ENCODE results near the gene EEF1A1. TPM values are rescaled to one million over a fixed set of nuclear protein-coding genes. Genes with fewer than 3 reads are reported as not detected.
"Not testable (repeated sequence)": the region's sequence is repeated elsewhere in the genome, so short reads cannot be mapped to it uniquely, and the experiment has no call there.

EEF1A1 gene
- total RNA-seq (2014; rRNA removed; shearing (Covaris generic)) = 15,595 and 16,429 TPM in 2 replicates
- 5,156 and 5,429 TPM in 2 replicates for polyA plus RNA-seq (2014; cell fraction: nucleus; rRNA removed)

- DNase-seq (ENCODE audit: extremely low read depth, low read depth) = peak; percentile 98
These were observed at the start of gene EEF1A1 for GRCh38 chr6:73520688-73521350. Gene EEF1A1 (minus strand): TSS chr6:73521032. CDS start chr6:73520026, 1,006 bp downstream.

- no peak for DNase-seq (ENCODE audit: extremely low read depth, low read depth)
These were observed 48.3 kb upstream of the EEF1A1 start for GRCh38 chr6:73569121-73569520.

- DNase-seq (ENCODE audit: extremely low read depth, low read depth) = peak; percentile 78
These were observed 46.2 kb upstream of the EEF1A1 start for GRCh38 chr6:73566954-73567591.

GRCh38 chr6:73566486-73566871 is 45.6 kb upstream of the EEF1A1 start:
- not testable (repeated sequence) for DNase-seq (ENCODE audit: extremely low read depth, low read depth)

GRCh38 chr6:73565767-73566485 is 45.1 kb upstream of the EEF1A1 start:
- no peak for DNase-seq (ENCODE audit: extremely low read depth, low read depth)

GRCh38 chr6:73564578-73565345 is 43.9 kb upstream of the EEF1A1 start:
- no peak for DNase-seq (ENCODE audit: extremely low read depth, low read depth)

- DNase-seq (ENCODE audit: extremely low read depth, low read depth) = no peak
These were observed 41.7 kb upstream of the EEF1A1 start for GRCh38 chr6:73562558-73562957.

- DNase-seq (ENCODE audit: extremely low read depth, low read depth) = no peak
These were observed 40.1 kb upstream of the EEF1A1 start for GRCh38 chr6:73560853-73561407.

- DNase-seq (ENCODE audit: extremely low read depth, low read depth) = no peak
These were observed 39.4 kb upstream of the EEF1A1 start for GRCh38 chr6:73560182-73560732.

- not testable (repeated sequence) for DNase-seq (ENCODE audit: extremely low read depth, low read depth)
These were observed 38.6 kb upstream of the EEF1A1 start for GRCh38 chr6:73559399-73559794.

GRCh38 chr6:73558624-73559398 is 38.0 kb upstream of the EEF1A1 start:
- DNase-seq (ENCODE audit: extremely low read depth, low read depth) = no peak

GRCh38 chr6:73556836-73557235 is 36.0 kb upstream of the EEF1A1 start:
- DNase-seq (ENCODE audit: extremely low read depth, low read depth) = no peak

- DNase-seq (ENCODE audit: extremely low read depth, low read depth) = not testable (repeated sequence)
These were observed 34.6 kb upstream of the EEF1A1 start for GRCh38 chr6:73555380-73555949.

GRCh38 chr6:73551115-73551514 is 30.3 kb upstream of the EEF1A1 start:
- DNase-seq (ENCODE audit: extremely low read depth, low read depth) = not testable (repeated sequence)

GRCh38 chr6:73548458-73549446 is 27.9 kb upstream of the EEF1A1 start:
- no peak for DNase-seq (ENCODE audit: extremely low read depth, low read depth)

GRCh38 chr6:73547036-73547435 is 26.2 kb upstream of the EEF1A1 start:
- DNase-seq (ENCODE audit: extremely low read depth, low read depth) = no peak

GRCh38 chr6:73542891-73543290 is 22.1 kb upstream of the EEF1A1 start:
- no peak for DNase-seq (ENCODE audit: extremely low read depth, low read depth)

GRCh38 chr6:73542481-73542880 is 21.6 kb upstream of the EEF1A1 start:
- DNase-seq (ENCODE audit: extremely low read depth, low read depth) = not testable (repeated sequence)
